ENCODE measurements around the gene HNRNPR. TPM values are rescaled to one million over a fixed set of nuclear protein-coding genes. Genes with fewer than 3 reads are reported as not detected.

Gene HNRNPR
- polyA plus RNA-seq, 1 of the 3 experiments (the other 2 are of a cell fraction) = 111 TPM

GRCh38 chr1:23387494-23387893 is 43.4 kb upstream of the HNRNPR start:
- Histone ChIP-seq H3K79me2 (ENCODE audit: insufficient read depth) (no peaks in the 10 kb centered on the region), H3K27me3 (ENCODE audit: insufficient read depth) (no peaks in the 10 kb centered on the region), H4K20me1 (ENCODE audit: insufficient read depth) (no peaks in the 10 kb centered on the region), H3K27ac (ENCODE audit: low read depth in 2 of 2, low read length in 1 of 2) (no peak overlapping the region), H3K9me3 (no peaks in the 10 kb centered on the region), H3K9ac (no peak overlapping the region), H3K4me3 (ENCODE audit: low read depth in 2 of 2, low read length in 1 of 2) (no peak overlapping the region), H3K4me2 (no peak overlapping the region), H2AFZ (ENCODE audit: low read depth) (no peak overlapping the region), H3K36me3 (replicated peaks in 1 of 2; ENCODE audit: control insufficient read depth in 1 of 2, insufficient read depth in 2 of 2, low read length in 1 of 2) (no peaks in the 10 kb centered on the region), H3F3A (replicated peaks; ENCODE audit: insufficient read depth) (peaks cover 9% of the 10 kb centered on the region), H3K4me1 (ENCODE audit: control insufficient read depth in 1 of 2, insufficient read depth in 2 of 2, low read depth in 1 of 2, low read length in 1 of 2) (peaks cover 0 to 6% of the 10 kb centered on the region in 2 experiments; a peak in 2 of 4 replicates), H3K9me2 (no peaks in the 10 kb centered on the region)
- ChIA-PET CTCF (interaction anchor here (2.6 kb wide), 1 partner anchor 16 kb away, joined by 10 read pairs; no protein-coding TSS in a partner anchor), POLR2A (no interaction called here)
- DNase-seq = no peak
- no peak for TF ChIP-seq FOXJ3 (CRISPR knock-in tag; IDR thresholded peaks at IDR 0.05)
- TF ChIP-seq RXRA (IDR thresholded peaks at IDR 0.05; ENCODE audit: borderline replicate concordance, low read depth) = no peak
- no peak for TF ChIP-seq MEF2A (IDR thresholded peaks at IDR 0.05; ENCODE audit: borderline replicate concordance, low read depth)
- TF ChIP-seq ZBTB33 (IDR thresholded peaks at IDR 0.05; ENCODE audit: borderline replicate concordance, low read depth) = no peak
- TF ChIP-seq NRF1 (IDR thresholded peaks at IDR 0.05; ENCODE audit: low read depth, low read length) = no peak
- TF ChIP-seq IRF3 (IDR thresholded peaks at IDR 0.05; ENCODE audit: low read depth, low read length) = no peak
- TF ChIP-seq GATA2 (CRISPR knock-in tag; IDR thresholded peaks at IDR 0.05) = no peak
- no peak for TF ChIP-seq RFX5 (IDR thresholded peaks at IDR 0.05; ENCODE audit: low read length)
- TF ChIP-seq REST (IDR thresholded peaks at IDR 0.05; ENCODE audit: low read depth, low read length) = no peak
- no peak for TF ChIP-seq RAD21 (IDR thresholded peaks at IDR 0.05; ENCODE audit: low read length)
- TF ChIP-seq CHD2 (IDR thresholded peaks at IDR 0.05; ENCODE audit: low read length, partially characterized antibody) = no peak
- TF ChIP-seq MXI1 (IDR thresholded peaks at IDR 0.05; ENCODE audit: low read depth, low read length) = no peak
- no peak for TF ChIP-seq USF1 (IDR thresholded peaks at IDR 0.05; ENCODE audit: borderline replicate concordance, low read depth)
- no peak for TF ChIP-seq YY1 (IDR thresholded peaks at IDR 0.05; ENCODE audit: low read depth)
- no peak for TF ChIP-seq FOXM1 (IDR thresholded peaks at IDR 0.05; ENCODE audit: low read depth)
- no peak for TF ChIP-seq USF2 (IDR thresholded peaks at IDR 0.05; ENCODE audit: borderline replicate concordance, low read depth, low read length)
- no peak for TF ChIP-seq PBX3 (IDR thresholded peaks at IDR 0.05)
- WGBS (ENCODE audit: low lambda C conversion rate) = 92% methylated on average over 5 of the region's 8 CpGs
